Measurements from ENCODE around the gene ADH1C.
"Not testable (repeated sequence)": the region's sequence is repeated elsewhere in the genome, so short reads cannot be mapped to it uniquely, and the experiment has no call there.

ADH1C gene

GRCh38 chr4:99356992-99357391, 4.4 kb upstream of the ADH1C start:
- DNase-seq: no peak

GRCh38 chr4:99356149-99356548, 3.6 kb upstream of the ADH1C start:
- not testable (repeated sequence) for DNase-seq

- DNase-seq: no peak
Measured at GRCh38 chr4:99351487-99351886, 1.1 kb downstream of the ADH1C start.

GRCh38 chr4:99349338-99349737, 3.2 kb downstream of the ADH1C start:
- DNase-seq: no peak

GRCh38 chr4:99342624-99343023, 9.9 kb downstream of the ADH1C start:
- not testable (repeated sequence) for DNase-seq

- DNase-seq: no peak
Measured at GRCh38 chr4:99341426-99341825, 11.1 kb downstream of the ADH1C start.

- DNase-seq: no peak
Measured at GRCh38 chr4:99339172-99339571, 13.4 kb downstream of the ADH1C start.

GRCh38 chr4:99336553-99336952, 16.0 kb downstream of the ADH1C start:
- no peak for DNase-seq

GRCh38 chr4:99334880-99335279, 17.7 kb downstream of the ADH1C start:
- no peak for DNase-seq

GRCh38 chr4:99330648-99331047, 21.9 kb downstream of the ADH1C start:
- no peak for DNase-seq

- DNase-seq: no peak
Measured at GRCh38 chr4:99329876-99330275, 22.7 kb downstream of the ADH1C start.

- DNase-seq: no peak
Measured at GRCh38 chr4:99324979-99325378, 27.6 kb downstream of the ADH1C start.

- DNase-seq: no peak
Measured at GRCh38 chr4:99324361-99324760, 28.2 kb downstream of the ADH1C start.

GRCh38 chr4:99323756-99324155, 28.8 kb downstream of the ADH1C start:
- no peak for DNase-seq

- DNase-seq: no peak
Measured at GRCh38 chr4:99321241-99322191, 31.0 kb downstream of the ADH1C start, which contains the start of gene ADH1B. Gene ADH1B, minus strand, starts transcription at chr4:99321401. Its CDS starts 70 bp downstream, at chr4:99321331.

GRCh38 chr4:99317811-99318210, 34.7 kb downstream of the ADH1C start:
- not testable (repeated sequence) for DNase-seq

GRCh38 chr4:99317354-99317753, 35.2 kb downstream of the ADH1C start:
- DNase-seq: no peak

GRCh38 chr4:99315839-99316238, 36.7 kb downstream of the ADH1C start:
- no peak for DNase-seq

GRCh38 chr4:99314211-99314610, 38.3 kb downstream of the ADH1C start:
- no peak for DNase-seq

- no peak for DNase-seq
Measured at GRCh38 chr4:99310389-99310788, 42.2 kb downstream of the ADH1C start.

- no peak for DNase-seq
Measured at GRCh38 chr4:99305638-99306400, 46.7 kb downstream of the ADH1C start.

- DNase-seq: no peak
Measured at GRCh38 chr4:99301376-99302164, 51.0 kb downstream of the ADH1C start.

GRCh38 chr4:99300934-99301333, 51.6 kb downstream of the ADH1C start:
- DNase-seq: no peak

Data from islet precursor cell (in vitro differentiated cells).